ENCODE results near the gene AP3S2.

The AP3S2 gene

DNA sequence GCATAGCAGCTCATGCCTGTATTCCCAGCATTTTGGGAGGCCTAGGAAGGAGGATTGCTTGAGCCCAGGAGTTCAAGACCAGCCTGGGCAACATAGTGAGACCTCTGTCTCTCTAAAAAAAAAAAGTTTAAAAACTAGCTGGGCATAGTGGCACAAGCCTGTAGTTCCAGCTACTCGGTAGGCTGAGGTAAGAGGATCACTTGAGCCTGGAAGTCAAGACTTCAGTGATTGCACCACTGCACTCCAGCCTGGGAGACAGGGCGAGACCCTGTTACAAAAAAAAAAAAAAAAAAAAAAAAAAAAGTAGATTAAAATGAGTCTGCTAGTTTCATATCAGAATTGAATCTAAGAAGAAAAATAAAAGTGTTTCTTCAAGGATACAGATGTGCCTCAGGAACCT lies 46.7 kb downstream of the AP3S2 start:
- TF ChIP-seq, protein P1, sequence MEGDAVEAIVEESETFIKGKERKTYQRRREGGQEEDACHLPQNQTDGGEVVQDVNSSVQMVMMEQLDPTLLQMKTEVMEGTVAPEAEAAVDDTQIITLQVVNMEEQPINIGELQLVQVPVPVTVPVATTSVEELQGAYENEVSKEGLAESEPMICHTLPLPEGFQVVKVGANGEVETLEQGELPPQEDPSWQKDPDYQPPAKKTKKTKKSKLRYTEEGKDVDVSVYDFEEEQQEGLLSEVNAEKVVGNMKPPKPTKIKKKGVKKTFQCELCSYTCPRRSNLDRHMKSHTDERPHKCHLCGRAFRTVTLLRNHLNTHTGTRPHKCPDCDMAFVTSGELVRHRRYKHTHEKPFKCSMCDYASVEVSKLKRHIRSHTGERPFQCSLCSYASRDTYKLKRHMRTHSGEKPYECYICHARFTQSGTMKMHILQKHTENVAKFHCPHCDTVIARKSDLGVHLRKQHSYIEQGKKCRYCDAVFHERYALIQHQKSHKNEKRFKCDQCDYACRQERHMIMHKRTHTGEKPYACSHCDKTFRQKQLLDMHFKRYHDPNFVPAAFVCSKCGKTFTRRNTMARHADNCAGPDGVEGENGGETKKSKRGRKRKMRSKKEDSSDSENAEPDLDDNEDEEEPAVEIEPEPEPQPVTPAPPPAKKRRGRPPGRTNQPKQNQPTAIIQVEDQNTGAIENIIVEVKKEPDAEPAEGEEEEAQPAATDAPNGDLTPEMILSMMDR (IDR thresholded peaks at IDR 0.05; ENCODE audit: extremely low read depth, insufficient read depth, missing control alignments) = no peak
- no peak for DNase-seq (ENCODE audit: low spot score)
- in situ Hi-C loops (cut with MboI; ENCODE audit: low pct_unique_long_range_greater_than_20kb, low sequenced_read_pairs, unreplicated experiment) = no loop called here

DNA sequence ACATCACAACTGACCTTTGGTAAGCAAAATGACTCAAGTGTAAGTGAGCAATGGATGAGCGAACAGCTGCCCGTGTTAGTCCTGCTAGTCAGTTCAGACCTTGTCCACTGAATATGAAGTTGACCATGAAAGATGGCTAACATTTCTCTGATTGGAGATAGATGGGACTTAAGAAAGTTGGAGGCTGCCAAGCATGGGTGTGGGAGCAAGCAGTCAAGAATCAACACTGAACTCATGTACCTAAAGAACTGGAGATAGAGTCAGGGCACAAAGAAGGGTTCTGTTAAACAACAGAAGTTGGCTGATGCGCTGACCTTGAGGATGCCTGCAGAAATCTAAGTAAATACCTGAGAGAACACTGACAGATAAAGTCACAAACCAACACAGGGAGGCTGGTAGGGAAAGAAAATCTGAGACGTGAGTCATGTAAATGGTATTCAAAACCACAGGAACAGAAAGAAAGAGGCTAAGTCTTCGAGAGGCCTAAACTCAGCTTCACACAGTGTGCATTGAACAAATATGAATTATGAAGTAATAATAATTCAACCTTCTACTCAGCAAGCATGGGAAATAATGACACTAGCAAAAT lies 48.4 kb downstream of the AP3S2 start:
- TF ChIP-seq, protein P1 (IDR thresholded peaks at IDR 0.05; ENCODE audit: extremely low read depth, insufficient read depth, missing control alignments) = no peak
- in situ Hi-C loops (cut with MboI; ENCODE audit: low pct_unique_long_range_greater_than_20kb, low sequenced_read_pairs, unreplicated experiment) = no loop called here
- DNase-seq (ENCODE audit: low spot score) = no peak

DNA sequence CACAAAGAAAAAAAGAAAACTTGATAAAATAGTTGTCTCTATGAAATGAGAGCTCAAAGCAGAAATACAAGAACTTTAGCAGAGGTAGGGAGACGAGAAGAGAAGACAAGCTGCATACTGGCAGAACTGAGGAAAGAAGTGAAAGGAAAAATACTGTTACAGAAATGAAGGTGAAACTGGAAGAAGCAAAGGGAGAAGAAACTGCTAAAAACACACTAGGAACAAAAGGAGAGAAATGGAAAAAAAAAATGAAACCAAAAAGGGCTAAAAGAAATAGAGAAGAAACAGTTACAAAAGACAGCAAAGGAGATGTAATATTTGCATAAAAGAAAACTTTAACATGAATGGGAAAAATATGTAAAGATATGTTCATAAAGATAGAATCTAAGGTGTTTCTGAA lies 51.8 kb downstream of the AP3S2 start:
- in situ Hi-C loops (cut with MboI; ENCODE audit: low pct_unique_long_range_greater_than_20kb, low sequenced_read_pairs, unreplicated experiment) = no loop called here
- TF ChIP-seq, protein P1 (IDR thresholded peaks at IDR 0.05; ENCODE audit: extremely low read depth, insufficient read depth, missing control alignments) = no peak
- DNase-seq (ENCODE audit: low spot score) = no peak

DNA sequence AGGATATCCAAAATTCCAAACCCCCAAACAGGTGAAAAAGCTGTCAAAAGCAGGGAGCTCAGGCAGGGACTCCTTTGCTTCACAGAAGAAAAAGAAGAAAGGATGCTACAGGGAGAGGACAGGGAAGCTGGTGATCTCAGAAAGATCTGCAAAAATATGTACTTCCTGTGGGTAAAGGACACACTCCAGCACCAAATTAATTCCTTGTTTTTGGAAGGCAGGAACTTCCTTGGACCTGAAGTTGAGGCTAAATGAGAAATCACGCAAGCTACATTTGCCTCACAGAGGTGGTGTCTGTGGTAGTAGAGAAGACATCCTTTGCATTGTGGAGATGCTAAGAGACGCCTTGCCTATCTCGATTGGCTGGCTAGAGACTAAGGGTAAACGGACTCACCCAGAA lies 52.5 kb downstream of the AP3S2 start:
- TF ChIP-seq, protein P1 (IDR thresholded peaks at IDR 0.05; ENCODE audit: extremely low read depth, insufficient read depth, missing control alignments) = no peak
- DNase-seq (ENCODE audit: low spot score) = no peak
- in situ Hi-C loops (cut with MboI; ENCODE audit: low pct_unique_long_range_greater_than_20kb, low sequenced_read_pairs, unreplicated experiment) = no loop called here

DNA sequence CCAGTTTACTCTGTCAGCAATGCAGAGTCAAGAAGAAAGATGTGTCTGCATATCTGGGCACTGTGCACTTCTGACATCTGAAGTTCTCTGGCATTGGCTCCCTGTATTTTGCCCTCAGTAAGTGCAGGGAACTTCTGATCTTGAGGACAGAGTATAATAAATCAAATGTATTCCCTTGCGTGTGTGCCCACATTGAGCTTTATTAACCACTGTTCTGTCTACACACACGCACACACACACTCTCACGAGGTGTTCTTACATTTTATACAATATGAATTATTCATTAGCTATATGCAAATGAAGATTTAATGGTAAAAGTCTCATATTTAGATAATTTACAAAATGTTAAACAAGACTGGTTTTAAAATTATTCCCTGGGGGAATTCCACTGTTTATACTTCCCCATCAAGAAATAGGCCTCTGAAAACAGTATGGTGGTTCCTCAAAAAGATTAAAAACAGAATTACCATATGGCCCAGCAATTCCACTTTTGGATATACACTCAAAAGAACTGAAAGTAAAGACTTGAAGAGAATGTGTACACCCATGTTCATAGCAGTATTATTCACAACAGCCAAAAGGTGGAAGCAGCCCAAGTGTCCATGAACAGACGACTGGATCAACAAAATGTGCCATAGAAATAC lies 54.5 kb downstream of the AP3S2 start:
- no peak for DNase-seq (ENCODE audit: low spot score)
- in situ Hi-C loops (cut with MboI; ENCODE audit: low pct_unique_long_range_greater_than_20kb, low sequenced_read_pairs, unreplicated experiment) = no loop called here
- TF ChIP-seq, protein P1 (IDR thresholded peaks at IDR 0.05; ENCODE audit: extremely low read depth, insufficient read depth, missing control alignments) = no peak

DNA sequence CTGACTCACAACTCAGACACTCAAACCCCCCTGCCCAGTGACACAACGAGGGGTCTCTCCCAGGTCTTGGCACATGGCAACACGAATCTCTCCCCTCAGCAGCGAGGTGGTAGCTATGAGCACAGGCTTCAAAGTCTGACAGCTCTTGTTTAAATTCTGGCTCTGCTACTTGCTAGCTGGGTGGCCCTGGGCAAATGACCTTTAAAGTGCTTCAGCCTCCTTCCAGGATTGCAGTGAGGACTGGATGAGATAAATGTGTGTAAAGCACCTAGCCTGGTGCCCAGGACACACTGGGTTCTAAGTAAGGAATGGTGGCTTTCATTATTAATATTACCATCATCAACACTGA lies 56.0 kb downstream of the AP3S2 start:
- DNase-seq (ENCODE audit: low spot score) = no peak
- in situ Hi-C loops (cut with MboI; ENCODE audit: low pct_unique_long_range_greater_than_20kb, low sequenced_read_pairs, unreplicated experiment) = no loop called here
- TF ChIP-seq, protein P1 (IDR thresholded peaks at IDR 0.05; ENCODE audit: extremely low read depth, insufficient read depth, missing control alignments) = no peak
